NCI-H2227 treated with DMSO at 0.1 percent for 48 hours (cell line): ENCODE data around the gene PMAIP1.
A peak's percentile ranks its signal among the peaks of the same experiment; 100 is the strongest.

Experiments used
- DNase-seq: peaks from one replicate; lab custom pipeline; 2025; lab: John Stamatoyannopoulos, UW

Gene PMAIP1

GRCh38 chr18:59915606-59916005 lies 15.8 kb downstream of the PMAIP1 start:
- DNase-seq, result no peak

- no peak for DNase-seq
Observed at GRCh38 chr18:59916746-59917145, 16.9 kb downstream of the PMAIP1 start.

DNA sequence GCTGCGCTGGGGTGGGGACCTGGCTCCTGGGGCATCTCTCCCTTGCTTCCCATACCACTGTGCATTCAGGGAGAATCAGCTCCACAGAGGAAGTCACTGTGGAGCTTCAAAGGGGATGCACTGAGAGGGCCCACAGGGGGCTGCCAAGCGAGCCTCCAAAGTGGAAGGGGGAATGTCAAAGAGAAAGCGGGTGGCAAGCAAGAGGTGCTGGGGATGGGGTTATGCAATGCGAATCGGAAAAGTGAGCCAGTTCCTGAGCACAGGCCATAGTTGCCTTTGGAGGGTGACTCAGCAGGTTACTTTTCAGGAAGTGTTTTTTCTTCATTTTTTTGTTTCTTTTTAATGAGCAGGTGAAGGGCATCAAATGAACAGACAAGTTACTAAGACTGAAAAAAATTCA lies 17.6 kb downstream of the PMAIP1 start:
- DNase-seq, result no peak

- peak; percentile 81 for DNase-seq
Observed at GRCh38 chr18:59918320-59918755, 18.5 kb downstream of the PMAIP1 start.

DNA sequence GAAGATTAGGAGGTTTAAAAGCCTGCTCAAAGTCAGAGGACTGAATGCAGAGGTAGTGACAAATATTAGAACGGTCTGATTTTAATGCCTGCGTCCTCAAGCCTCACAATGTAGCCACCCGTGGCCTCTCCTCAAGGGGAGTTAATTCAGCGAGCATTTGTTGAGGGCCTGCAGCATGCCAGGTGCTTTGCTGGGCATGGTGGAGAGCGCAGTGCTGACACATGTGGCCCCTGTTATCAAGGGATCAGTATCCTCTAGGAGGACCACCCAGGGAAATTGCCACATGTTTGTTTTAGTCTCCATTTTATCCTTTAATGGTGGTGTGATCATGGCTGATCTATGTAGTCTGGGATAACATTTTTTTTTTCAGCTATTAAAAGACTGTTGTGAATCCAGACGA lies 19.2 kb downstream of the PMAIP1 start:
- no peak for DNase-seq

- DNase-seq, result no peak
Observed at GRCh38 chr18:59921384-59921891, 21.6 kb downstream of the PMAIP1 start.

- no peak for DNase-seq
Observed at GRCh38 chr18:59923539-59924196, 23.9 kb downstream of the PMAIP1 start.

DNA sequence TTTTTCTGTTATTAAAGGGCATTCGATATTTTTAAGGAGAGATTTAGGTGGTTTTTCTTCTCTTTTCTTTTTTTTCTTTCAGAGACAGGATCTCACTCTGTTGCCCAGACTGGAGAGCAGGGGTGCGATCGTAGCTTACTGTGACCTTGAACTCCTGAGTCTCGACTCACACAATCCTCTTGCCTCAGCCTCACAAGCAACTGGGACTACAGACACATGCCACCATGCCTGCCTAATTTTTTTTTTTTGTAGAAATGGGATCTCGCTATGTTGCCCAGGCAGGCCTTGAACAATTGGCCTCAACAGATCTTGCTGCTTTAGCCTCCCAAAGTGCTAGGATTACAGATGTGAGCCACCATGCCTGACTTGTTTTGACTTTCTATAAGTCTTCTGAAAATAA lies 26.3 kb downstream of the PMAIP1 start:
- no peak for DNase-seq

- no peak for DNase-seq
Observed at GRCh38 chr18:59927246-59927825, 27.5 kb downstream of the PMAIP1 start.

DNA sequence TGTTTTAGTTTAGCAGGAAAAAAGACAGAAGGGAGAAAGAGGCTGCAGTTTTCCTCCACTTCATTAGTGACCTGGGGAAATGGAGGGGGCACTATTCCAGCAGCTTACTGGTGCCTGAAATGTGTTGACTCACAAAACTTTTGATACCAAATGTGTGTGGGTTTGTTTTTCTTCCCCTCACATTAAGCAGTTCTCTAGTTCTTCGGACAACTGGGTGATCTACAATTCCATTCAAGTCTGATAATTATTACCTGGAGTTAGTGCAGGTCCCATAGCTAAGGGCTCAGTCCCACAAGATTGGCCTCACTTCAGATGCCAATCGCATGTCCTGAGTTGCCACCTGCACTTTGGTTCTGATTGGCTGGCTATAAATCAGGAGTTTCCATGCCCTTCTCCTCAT lies 28.4 kb downstream of the PMAIP1 start:
- no peak for DNase-seq

- DNase-seq, result no peak
Observed at GRCh38 chr18:59929621-59930295, 30.0 kb downstream of the PMAIP1 start.

GRCh38 chr18:59932401-59932800 lies 32.6 kb downstream of the PMAIP1 start:
- DNase-seq, result no peak

- no peak for DNase-seq
Observed at GRCh38 chr18:59938676-59939075, 38.9 kb downstream of the PMAIP1 start.

DNA sequence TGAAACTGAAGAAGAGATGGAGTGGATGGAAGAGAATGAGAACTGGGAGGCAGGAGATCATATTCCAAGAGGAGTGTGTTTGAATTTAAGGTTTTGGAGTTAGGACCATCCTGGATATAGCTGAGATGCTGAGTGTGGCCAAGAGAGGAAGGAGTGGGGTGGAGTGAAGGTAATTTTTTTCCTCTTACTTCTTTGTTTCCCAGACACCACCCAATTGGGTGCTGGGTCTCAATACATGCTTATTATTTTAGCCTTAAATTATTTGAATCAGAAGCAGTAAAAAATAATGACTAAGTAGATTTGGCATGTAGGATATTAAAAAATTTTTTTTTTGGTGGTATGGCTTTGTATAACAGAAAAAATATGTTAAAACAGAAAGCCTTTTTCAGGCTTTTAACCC lies 39.3 kb downstream of the PMAIP1 start:
- no peak for DNase-seq

- no peak for DNase-seq
Observed at GRCh38 chr18:59940068-59940467, 40.3 kb downstream of the PMAIP1 start.

DNA sequence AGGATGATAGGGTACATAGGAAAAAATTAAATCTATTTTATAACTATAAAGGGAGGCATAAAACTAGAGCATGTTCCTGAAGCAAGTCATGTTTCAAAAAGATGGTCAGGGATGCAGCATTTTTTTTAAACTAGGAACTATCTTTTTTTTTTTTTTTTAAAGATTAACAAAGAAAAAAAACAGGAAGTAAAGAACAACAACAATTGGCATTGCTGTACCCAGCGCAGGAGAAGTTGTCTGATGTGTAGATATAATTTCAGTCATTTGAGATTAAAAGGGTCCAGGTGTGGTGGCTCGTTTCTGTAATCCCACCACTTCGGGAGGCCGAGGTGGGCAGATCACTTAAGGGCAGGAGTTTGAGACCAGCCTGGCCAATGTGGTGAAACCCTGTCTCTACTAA lies 41.5 kb downstream of the PMAIP1 start:
- DNase-seq, result no peak

GRCh38 chr18:59942601-59943000 lies 42.8 kb downstream of the PMAIP1 start:
- no peak for DNase-seq

DNA sequence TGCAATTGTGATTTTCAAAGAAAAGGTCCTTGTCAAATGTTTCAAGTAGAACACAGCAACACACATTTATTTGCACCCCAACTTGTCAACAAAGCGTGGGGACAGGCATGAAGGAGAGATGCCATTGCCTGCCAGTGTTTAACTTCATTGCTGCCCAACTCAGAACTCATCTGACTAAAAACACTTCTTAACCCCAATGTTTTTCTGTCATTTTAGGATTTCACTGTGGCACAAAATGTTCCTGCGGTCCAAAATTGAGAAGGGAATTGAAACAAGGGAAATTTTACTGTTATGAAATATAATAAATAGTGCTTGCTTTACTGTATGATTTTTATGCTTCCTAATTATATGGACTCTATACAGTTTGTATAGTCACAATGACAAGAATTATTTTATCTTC lies 45.7 kb downstream of the PMAIP1 start:
- no peak for DNase-seq

DNA sequence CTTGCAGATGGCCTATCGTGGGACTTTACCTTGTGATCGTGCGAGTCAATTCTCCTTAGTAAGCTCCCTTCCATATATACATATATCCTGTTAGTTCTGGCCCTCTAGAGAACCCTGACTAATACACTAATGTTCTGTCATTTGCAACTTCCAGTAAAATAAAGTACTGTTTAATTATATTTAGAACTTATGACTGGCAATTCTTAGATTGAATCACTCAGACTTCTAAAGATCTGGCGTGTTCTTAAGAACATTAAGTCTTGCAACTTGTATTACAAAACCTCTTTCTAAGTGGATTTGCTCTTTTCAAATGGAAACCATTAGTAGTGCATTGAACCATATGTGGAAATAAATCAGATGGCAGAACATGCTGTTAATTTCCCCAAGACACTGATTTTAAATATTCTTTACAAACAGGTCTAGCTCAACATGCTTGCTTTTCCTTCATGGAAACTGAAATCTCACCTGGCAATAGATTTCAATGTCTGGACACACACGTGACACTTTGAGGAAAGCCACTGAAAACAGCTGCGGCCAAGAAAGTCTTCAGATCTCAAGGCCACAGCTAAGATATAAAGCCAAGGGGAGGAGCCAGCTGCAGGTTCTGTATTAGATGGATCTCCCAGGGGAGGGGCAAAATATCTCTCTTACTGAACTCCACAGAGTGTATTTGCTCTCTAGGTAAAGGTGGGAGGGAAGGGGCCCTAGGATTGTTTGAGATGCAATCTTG lies 50.6 kb downstream of the PMAIP1 start:
- no peak for DNase-seq

GRCh38 chr18:59951591-59951990 lies 51.8 kb downstream of the PMAIP1 start:
- no peak for DNase-seq

- no peak for DNase-seq
Observed at GRCh38 chr18:59952283-59953007, 52.6 kb downstream of the PMAIP1 start.
